GM21526 (cell line): ENCODE data around the gene LPAR1.

Experiments
- ATAC-seq: cut with Tn5 transposase; IDR thresholded peaks from one replicate; pipeline ENCODE4 v1.9.1; 2021; ENCODE audit warnings: moderate library complexity; ENCODE audit not compliant: unreplicated experiment, low FRiP score

The LPAR1 gene

DNA sequence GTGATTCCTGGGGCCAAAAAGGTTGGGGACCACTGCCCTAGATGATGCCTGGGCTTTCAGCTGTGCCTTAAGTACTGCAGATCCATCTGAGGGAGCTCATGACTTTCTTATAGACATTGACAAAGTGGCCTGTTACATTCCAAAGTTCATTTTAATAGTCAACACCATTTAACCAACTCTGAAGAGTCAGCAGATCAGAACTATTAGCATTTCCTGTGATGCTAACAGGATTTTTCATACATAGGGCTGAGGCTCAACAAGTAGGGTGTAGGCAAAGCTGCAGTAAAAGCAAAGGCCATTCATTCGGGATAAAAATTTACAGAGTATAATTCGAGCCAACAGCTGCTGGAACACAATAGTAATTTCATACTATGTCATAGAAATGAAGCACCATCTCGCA is 105.4 kb downstream of the LPAR1 start:
- no peak for ATAC-seq

DNA sequence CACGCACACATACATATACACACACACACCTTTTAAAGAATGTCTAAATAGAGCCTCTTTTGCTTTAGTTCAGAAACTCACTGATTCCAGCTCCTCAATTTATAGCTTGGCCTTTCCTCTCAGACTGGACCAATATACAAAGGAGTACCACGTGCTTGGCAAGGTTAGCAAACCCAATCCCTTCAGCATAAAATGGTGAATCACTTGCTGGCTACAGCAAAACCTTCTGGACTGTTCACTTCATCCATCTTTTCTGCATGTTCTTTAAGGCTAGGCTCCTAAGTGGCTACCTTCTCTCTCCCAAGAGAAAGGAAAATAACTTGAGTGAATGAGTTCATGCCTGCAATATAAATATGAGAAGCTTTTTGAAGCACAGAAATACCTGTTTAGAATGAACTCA is 109.7 kb downstream of the LPAR1 start:
- no peak for ATAC-seq

DNA sequence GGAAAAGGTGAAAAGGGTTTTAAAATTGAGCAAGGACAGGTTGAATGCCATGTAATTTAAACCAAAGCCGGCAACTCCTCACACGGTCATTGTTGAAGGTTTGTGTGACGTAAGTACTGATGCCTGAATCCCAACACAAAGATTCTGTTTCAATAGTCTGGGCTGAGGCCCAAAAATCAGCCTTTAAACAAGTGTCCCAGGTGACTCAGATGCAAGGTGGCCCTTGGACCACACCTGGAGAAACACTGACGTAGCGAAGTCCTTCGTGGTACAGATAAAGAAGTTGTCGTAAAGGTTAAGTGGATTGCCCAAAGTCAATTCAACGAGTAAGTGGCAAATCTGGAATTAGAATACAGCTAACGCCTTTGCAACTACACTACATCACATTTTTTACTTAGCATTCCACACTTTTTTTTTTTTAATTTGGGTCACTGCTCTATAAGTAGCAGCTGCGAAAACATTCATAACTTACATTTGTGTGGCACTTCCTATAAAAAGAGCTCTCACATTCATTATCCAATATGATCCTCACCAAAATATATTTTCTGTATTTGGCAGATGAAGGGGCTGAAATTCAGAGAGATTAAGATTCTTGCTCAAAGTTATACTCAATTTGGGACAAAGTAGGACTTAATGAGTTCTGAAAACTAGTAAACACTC is 111.3 kb downstream of the LPAR1 start:
- ATAC-seq = no peak

DNA sequence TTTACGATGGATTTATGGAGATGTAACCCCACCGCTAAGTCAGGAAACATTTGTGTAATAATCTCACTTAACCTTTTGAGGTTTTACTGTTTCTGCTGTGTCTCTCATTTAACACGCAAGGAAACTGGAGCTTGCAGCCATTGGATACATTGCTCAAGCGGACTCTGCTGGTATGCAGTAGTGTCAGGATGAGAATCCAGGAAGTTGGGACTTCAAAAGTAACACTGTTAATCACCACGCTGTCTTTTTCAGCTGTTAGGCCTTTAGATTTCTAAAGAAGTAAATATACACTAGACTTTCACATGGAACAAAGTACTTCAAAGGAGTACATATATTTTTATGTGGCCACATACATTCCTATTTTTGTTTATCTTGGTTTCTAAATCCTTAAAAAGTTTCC is 114.7 kb downstream of the LPAR1 start:
- ATAC-seq = no peak

DNA sequence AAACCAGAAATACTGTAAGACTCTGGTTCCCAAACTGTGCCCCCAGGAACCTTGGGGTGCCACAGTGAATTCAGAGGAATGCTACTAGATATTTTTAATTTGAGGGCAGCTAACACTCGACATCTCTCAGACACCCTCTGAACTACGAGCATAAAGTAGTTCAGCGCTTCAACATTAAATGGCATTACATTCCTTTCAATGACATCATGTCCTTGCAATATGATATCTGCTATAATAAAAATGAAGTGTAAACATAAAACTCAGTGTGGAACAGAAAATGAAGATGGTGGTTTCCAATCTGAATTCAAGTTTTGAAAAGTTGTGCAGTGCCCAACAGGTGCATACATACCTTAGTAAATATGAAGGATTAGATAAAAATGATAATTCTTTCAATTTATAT is 116.1 kb downstream of the LPAR1 start:
- ATAC-seq = no peak

DNA sequence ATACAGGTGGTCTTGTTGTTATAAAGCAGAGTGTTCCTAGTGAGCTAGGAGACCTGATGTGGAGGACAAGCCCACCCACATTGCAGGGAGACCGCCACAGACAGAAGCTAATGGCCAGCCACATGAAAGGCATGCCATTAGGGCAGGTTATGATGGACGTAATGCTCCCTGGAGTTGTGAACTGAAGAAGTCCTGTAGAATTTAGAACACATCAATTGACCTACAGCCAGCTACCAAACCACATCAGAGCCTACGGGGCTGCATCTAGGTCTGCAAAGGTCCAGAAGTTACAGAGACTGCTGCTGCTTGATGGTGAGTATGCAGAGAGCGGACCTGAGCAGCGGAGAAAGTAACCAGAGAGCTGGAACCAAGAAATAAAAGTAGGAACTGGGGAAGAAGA is 116.6 kb downstream of the LPAR1 start:
- no peak for ATAC-seq

DNA sequence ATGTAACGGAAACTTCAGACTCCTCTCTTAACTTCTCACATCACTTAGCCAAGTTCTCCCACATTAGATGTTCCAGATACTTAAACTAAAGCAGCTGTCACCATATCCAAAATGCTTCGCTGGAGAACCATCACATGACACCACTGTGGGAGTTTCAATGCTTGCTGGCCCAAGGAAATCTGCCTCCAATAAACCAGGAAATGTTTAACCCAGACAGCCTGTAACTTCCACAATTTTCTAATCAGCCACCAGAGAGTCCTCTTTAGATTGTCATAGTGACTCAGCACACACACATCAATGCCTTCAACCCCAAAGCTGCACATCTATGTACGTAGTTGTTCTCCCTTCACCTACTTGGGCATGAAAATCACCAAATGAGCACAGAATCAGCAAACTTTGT is 118.7 kb downstream of the LPAR1 start:
- ATAC-seq = no peak

DNA sequence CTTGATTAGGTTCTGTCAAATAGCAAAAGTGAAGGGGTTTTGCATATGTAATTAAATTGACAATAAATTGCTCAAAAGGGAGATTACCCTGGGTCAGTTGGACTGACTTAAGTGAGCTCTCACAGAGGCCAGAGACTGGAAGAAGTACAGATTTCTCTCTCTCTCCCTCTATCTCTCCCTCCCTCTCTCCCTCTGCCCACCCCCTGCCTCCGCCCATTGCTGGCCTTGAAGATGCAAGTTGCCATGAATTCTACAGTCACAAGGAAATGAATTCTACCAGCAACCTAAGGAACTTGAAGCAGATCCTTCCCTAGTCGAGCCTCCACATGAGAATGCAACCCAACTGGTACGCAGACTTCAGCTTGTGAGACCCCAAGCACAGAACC is 119.2 kb downstream of the LPAR1 start:
- no peak for ATAC-seq

DNA sequence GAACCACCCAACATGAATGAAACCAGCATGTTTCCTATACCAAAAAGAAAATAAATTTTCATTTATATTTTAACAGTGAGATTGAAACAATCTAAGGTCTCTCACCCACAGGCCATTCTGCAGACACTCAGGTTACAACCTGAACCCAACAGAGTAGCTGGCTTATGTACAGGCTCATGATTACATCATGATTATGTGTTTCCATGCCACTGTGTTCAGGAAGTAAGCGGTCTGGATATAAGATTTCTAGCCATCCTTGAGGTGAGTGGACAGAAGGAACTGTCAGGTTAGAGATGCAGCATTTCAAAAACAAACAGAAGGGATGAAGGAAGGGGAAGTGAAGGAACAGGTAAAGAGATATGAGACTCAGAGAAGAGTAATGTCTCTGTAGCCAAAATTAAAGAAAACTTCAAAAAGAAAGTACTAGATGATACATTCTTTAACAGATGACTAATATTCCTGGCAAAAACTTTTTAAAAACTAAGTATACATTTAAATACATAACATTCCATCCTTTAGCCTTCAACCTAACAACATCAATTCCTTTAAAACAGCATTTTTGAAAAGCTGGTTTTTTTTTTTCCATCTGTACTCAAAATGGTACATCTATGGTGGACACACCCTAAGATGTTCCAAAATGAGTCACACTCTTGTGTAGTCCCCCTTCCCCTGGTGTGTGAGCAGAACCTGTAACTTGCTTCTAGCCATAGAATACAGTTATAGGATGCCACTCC is 119.8 kb downstream of the LPAR1 start:
- no peak for ATAC-seq

DNA sequence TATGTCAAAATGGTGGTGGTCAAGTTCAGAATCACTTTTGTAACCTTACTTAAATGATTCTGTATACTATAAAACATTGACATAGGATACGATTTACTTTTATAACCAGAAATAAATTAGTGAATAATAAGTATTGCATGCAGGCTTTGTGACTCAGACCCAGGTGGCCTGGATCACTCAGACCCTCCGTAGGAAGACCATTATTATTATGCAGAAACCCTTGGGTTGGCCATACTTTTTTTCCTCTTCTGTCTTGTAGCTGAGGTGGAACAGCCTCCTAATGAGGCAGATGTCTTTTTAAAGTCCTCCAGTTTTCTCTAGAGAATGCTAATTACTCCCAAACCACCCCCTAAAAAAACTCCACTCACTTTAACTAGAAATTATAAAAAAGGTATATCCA is 121.9 kb downstream of the LPAR1 start:
- no peak for ATAC-seq

DNA sequence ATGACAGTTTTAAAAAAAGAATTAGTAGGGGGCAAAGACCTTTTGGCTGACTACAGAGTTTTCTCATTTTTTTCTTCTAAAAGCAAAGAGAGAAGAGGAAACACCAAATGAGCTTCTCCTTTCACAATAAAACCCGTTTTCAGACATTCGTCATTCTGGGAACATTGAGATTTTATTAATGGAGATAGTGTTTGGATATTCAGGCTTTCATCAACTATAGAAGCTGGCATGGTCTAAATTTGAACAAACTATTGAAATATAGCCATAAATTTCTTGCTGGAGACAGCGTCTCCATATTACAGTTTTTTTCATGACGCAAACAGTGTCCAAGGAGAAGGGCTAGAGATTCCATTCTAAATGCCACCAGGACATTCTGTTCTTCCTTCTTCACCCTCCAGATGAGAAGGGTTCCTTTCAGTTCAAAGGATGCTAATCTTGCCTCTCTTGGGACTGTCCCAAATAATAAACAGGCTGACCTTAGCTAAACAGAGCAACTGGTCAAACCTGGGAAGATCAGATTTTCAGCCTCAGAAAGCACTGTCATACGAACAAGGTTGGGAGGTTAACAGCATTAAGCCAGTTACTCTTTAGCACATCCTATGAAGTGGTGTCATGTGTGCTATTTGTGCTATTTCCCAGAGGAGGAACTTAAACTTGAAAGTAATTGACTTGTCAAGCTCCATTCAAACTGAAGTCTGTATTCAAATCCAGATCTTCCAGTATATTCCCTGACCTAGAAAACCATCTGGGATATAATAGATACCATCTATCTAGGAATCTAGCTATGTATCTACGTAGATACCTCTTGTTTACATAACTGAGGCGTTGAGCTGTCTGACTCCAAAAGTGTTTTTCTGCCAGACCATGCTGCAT is 125.6 kb downstream of the LPAR1 start:
- no peak for ATAC-seq

DNA sequence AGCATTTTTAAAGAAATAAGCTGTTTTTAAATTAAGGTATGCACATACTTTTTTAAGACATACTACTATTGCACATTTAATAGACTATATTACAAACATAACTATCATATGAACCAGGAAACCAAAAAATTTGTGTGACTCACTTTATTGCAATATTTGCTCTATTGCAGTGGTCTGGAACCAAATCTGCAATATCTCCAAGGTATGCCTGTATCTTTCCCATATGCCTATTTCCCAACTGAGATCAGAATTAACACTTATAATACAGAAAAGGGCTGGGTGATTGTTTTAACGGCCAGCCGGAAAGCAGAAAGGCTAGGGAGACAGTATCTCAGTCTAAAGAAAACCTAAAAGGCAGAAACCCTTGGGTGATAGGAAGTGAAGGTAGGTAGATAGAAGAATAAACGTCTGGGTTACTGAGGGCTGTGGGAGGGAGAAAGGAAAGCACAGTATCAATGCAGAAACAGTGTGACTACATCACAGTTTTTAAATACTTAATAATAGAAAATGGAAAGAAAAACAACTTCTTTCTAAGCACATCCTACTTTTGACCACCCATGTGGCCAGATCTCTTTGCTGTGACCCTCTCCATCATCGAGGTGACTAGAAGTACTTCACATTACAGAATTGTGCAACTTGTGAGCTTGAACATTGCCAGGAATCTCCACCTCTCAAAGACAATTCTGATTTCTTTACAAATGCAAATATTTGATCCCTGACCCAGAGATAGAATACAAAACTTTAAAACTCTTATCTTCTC is 126.4 kb downstream of the LPAR1 start:
- ATAC-seq = no peak

DNA sequence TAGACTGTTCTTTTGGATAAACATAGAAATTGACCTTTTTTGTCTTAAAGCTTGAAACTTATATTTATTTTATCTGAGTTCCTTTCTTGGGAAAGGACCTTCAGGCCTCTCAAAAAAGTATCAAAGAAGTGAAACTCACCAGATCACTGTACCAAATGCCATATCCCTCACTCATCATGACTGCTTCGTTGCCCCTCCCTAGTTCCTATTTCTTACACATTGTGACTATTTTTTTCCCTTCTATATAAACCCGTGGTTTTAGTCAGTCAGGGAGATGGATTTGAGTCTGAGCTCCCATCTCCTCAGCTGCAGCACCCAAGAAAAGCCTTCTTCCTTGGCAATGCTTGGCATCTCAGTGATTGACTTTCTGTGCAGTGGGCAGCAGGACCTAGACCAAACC is 129.4 kb downstream of the LPAR1 start:
- ATAC-seq = no peak

DNA sequence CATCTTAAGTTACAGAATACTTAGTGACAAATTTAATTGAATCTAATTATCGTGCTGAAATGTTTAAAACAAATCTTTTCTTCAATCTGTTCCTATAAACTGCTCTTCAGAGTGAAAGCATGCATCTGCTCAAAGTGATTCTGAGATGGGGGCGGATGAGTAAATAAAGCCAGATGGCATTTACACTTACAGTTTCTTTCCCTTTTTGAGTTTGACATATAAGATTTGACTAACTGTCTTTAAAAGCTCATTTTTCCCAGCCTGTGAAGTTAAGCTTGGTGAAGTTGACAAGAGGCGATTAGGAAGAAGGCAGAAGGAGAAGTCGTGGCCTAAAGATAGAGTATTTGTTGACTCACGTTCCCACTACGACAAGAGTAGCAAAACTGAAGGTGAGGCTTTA is 137.4 kb downstream of the LPAR1 start:
- ATAC-seq = no peak

DNA sequence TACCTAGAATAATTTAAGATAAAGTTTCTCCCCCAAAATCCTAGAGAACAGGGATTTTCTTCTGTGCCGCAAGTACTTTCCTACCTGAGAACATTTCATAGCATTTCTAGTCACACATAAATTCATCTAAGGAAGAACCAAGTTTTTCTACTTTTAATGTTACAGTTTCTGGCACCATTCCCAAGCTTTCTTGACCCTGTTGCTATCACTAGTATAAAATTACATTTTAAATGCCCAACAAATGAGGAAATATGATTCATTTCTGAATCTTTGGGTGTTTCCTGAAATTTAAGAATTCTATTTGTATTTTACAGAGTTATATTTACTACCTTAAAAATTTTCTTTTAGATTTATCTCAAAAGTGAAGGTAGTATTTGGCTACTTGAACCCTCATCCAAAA is 137.8 kb downstream of the LPAR1 start:
- ATAC-seq = no peak

DNA sequence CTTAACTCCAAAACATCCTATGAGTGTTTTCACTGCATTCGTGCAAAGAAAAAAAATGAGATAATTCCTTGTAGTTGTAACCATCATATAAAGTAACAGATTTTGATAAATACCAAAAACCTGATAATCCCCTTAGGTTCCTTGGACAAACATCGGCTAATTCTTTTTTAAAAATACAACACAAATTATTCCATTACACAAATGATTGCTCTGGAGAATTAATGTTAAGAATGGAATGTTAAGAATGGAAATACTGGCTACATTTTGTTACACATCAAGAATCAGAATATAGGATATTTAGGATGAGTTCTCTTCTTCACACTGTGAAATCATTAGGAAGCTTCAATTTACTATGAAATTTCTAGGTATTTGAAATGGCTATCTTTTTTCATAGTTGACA is 139.4 kb downstream of the LPAR1 start:
- no peak for ATAC-seq

DNA sequence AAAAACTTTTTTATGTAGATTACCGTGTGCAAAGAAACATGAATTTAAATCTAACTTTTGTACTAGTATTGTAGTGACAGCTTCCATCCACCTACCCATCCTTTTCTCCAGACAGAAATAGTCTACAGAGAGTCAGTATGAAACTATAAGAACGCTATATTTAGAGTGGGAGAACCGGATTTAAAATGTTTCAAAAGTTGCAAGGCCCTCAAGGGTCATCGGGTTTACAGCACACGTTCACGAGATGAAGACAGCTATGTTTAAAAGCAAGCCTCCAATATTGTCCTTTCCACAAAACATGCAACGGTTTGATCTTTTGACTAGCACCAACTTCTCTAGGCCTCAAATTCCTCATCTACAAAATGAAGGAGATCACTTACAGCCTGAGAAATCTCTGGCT is 139.9 kb downstream of the LPAR1 start:
- no peak for ATAC-seq

DNA sequence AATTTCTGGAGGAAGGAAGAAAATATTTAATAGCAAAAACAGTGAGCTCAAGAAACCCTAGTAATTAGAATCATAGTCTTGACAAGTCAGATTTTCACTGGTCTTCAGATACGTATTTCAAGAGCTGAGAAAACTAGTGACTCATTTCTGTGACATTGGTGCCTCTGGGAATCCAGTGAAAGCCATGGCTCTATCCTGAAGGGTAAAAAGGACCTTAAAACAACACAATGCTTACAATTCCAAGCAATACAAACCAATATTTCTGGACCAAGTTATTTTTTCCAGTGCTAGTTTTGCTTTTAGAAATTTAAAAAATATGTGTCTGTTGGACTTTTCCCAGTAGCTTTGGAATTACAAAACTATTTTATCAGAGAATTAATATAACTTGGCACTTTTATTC is 140.3 kb downstream of the LPAR1 start:
- ATAC-seq = no peak

DNA sequence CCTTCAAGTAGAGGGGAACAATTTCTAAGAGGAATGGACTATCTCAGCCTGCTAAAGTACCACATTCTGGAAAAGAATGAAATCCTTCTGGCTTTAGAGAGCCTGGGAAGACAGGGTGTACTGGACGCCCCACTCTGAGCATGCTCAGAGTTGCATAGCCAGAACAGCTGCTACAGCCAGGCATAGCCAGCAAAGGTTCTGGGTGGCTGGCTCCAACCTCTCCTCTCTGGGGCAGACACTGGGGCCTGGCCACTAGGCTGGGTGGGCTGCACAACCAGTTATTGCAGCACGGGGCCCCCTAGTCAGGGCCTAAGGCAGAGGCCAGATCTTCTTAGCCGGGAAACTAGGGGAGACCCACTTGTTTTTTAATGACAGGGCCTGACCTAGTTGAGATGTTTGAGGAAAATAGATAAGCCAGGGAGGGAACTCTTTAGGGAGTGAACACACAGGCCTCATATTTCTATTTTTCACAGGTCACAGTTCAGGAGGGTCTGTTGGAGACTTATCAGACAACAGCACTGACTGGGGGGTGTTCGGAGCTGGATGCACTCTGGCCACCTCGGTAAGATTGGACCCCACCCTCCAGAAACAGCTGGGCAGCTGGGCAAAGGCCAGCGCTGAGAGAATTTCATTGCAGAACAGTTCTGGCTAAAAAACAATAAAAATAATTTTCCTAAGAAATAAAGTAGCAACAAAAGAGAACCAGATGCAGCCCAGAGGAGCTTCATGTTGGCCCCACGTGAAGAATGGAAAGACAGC is 142.9 kb downstream of the LPAR1 start:
- ATAC-seq = no peak

DNA sequence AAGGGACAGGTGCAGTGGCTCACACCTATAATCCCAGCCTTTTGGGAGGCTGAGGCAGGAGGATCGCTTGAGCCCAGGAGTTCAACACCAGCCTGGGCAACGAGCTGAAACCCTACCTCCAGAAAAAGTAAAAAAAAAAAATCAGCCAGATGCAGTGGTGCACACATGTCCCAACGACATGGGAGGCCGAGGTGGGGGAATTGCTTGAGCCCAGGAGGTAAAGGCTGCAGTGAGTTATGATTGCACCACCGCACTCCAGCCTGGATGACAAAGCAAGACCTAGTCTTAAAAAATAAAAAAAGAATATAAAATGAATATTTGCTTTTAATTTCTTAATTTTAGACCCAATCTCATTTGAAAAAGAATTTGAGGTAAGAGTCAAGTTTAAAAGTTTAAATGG is 143.5 kb downstream of the LPAR1 start:
- ATAC-seq = no peak
